Subcutaneous adipose tissue (tissue), 4 donors: ENCODE data around the gene IFIT2. TPM values are rescaled to one million over a fixed set of nuclear protein-coding genes. Genes with fewer than 3 reads are reported as not detected.

ENCODE experiments used
- total RNA-seq, 4 donors: library from RNA; depleted of rRNA; stranded (reverse); fragments of >200 nt; gene quantifications; one replicate each; pipeline ENCODE4 v1.1.0, GENCODE V29; 2016
- TF ChIP-seq, protein P1 (sequence below): fragments of 450-650 bp; IDR thresholded peaks from one replicate; pipeline ENCODE4 v1.5.1; 2016; ENCODE audit warnings: low read depth, mild to moderate bottlenecking, control low read depth, antibody characterized with exemption, moderate library complexity

IFIT2 gene
- total RNA-seq, 4 donors from 2014 or later, result 2.3 to 10.9 (median 8.6) TPM

DNA sequence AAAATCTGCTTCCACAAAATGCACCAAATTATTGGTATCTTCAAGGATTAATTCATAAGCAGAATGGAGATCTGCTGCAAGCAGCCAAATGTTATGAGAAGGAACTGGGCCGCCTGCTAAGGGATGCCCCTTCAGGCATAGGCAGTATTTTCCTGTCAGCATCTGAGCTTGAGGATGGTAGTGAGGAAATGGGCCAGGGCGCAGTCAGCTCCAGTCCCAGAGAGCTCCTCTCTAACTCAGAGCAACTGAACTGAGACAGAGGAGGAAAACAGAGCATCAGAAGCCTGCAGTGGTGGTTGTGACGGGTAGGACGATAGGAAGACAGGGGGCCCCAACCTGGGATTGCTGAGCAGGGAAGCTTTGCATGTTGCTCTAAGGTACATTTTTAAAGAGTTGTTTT, 38.0 kb downstream of the IFIT2 start:
- TF ChIP-seq, protein P1, sequence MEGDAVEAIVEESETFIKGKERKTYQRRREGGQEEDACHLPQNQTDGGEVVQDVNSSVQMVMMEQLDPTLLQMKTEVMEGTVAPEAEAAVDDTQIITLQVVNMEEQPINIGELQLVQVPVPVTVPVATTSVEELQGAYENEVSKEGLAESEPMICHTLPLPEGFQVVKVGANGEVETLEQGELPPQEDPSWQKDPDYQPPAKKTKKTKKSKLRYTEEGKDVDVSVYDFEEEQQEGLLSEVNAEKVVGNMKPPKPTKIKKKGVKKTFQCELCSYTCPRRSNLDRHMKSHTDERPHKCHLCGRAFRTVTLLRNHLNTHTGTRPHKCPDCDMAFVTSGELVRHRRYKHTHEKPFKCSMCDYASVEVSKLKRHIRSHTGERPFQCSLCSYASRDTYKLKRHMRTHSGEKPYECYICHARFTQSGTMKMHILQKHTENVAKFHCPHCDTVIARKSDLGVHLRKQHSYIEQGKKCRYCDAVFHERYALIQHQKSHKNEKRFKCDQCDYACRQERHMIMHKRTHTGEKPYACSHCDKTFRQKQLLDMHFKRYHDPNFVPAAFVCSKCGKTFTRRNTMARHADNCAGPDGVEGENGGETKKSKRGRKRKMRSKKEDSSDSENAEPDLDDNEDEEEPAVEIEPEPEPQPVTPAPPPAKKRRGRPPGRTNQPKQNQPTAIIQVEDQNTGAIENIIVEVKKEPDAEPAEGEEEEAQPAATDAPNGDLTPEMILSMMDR, result no peak

DNA sequence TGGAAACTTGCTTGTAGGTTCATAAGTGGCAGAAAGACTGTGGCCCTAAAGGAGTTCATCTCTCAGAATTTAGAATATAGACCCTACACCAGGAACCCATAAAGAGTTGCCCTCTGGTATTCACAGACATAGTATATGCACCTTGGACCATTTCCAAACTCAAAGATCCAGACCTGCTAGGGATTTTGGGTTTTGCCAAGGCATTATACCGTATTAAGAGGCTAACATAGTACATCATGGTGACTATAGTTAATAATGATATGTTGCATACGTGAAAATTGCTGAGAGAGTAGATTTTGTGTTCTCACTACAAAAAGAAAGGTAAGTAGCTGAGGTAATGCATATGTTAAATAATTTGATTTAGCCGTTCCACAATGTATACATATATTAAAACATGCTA, 39.8 kb downstream of the IFIT2 start:
- TF ChIP-seq, protein P1, result no peak

DNA sequence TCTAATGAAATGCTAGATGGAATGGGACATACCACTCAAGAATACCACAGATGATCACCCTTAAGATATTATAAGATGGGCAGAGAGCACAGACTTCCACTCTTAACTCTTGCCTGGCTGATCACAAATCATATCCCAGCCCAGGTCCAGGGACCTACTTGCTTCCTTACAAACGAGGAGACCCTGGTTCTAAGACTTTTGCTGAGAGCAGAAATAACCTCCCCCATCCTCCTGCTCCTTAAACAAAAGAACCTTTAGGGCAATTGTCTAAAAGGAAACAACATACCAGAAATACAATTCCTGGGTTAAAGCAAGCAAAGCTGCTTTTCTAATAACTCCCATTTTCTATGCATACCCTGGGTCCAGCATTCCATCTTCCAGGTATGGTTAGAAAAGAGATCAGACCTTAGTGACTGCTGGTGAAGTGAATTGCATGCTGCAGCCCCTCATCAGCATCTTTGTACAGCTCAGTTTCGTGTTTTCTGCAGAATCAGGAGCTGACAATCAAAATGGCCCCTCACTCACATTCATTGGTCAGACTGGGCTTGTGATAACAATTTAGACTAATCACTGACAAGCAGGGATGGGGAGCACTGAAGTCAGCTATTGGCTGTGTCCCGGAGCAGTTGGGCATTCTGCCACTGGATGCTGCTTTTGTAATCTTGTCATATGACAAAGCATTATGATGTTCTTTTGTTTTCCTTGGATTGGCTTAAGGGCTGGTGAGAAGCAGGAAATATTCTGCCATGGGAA, 40.5 kb downstream of the IFIT2 start:
- TF ChIP-seq, protein P1, result no peak

DNA sequence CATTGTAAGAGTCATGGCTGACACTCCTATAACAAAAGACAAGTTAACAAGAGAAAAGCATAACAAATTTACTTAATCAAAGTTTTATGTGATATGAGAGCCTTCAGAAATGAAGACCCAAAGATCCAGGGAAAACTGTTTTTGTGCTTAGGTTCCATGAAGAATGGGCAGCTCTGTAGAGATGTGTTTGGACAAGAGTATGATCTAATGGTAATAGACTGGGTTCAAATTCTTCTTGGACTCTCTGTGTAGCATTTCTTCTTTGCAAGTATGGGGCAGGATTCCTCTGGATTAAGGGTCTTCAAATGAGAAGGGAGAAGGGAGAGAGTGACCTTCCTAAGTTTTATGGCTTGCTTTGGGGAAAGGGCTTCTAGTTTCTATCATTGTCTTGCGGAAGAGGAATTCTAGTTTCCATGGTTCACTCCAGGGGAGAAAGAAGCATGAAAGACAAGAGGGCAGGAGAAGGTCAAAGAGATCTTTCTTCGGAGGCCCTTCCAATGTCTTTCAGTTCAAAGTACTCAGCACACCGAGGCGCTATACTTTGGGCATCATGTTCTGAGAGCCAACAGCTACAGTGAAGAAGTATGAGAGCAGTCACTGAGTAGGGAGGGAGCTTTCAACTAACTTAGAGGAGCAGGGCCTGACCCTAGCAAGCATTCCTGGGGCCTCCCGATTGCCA, 41.4 kb downstream of the IFIT2 start:
- TF ChIP-seq, protein P1, result no peak

DNA sequence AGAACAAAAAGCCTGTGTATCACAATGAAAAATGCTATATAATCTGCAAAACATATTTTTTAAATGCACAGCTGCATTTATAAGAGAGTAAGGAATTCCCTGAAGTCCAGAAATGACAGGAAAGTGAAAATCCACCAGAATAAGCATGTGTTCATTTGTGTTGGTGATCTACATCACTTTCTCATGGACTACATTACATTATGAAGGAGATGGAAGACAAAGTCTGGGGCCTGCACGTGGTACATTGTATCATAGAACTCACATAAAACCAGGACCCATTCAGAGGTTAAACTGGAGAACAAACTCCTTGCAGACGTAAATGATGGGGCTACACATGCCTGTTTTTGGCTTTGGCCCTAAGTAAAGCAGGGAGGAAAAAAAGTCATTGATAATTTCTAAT, 42.3 kb downstream of the IFIT2 start:
- TF ChIP-seq, protein P1, result no peak

DNA sequence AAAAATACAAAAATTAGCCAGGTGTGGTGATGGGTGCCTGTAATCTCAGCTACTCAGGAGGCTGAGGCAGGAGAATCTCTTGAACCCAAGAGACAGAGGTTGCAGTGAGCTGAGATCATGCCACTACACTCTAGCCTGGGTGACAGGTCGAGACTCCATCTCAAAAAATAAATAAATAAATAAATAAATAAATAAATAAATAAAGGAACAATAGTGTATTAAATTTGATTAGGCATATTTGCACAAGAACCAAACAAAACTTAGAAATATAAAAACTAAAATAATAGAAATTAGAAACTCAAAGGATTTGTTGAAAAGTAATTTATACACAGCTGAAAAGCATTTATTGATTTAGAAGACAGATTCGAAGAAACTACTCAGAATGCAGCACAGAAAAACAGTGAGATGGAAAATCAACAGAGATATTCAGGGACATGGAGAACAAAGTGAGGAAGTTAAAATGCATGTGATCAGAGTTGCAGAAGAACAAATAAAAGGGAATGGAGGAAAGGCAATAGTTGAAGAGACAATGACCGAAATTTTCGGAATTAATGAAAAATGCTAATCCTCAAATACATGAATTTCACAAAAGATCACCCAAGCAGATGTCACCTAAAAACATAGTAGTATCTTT, 43.6 kb downstream of the IFIT2 start:
- TF ChIP-seq, protein P1, result no peak
